SU-DHL-6 (cell line): Measurements from ENCODE around the gene PLAGL2.

Source experiments
- CTCF ChIP-seq: fragments of 200-600 bp; sonication (generic); IDR thresholded peaks from one replicate; pipeline ENCODE4 v1.5.1; 2017; ENCODE audit warnings: antibody characterized with exemption, mild to moderate bottlenecking, low read length, moderate library complexity; ENCODE audit not compliant: insufficient read depth, poor library complexity, severe bottlenecking
- EZH2phosphoT487 ChIP-seq: fragments of 200-600 bp; sonication (generic), shearing (Covaris generic); conservative IDR thresholded peaks from 2 replicates; pipeline ENCODE4 v1.6.1; 2018; ENCODE audit warnings: mild to moderate bottlenecking, antibody characterized with exemption, low read length, moderate library complexity, mixed read lengths

GRCh38 chr20:32249030-32249738, 41.6 kb upstream of the PLAGL2 start:
- no peak for TF ChIP-seq CTCF
- TF ChIP-seq EZH2phosphoT487: no peak
